T-helper 2 cell treated with Interferon-gamma antibody and Interleukin-4, amounts not matched to agents 5 μg/mL and 100 μg/mL, for 36 hours (primary cell): ENCODE measurements around the gene SRSF10.

Experiments used
- DNase-seq: peaks from one replicate; pipeline ENCODE4 v3.0.0; 2021; ENCODE audit warnings: low spot score
- H3K27ac Mint-ChIP-seq: one replicate; pipeline ENCODE4 v1.8.0; 2021; ENCODE audit warnings: mild to moderate bottlenecking, mixed read lengths
- H3K27me3 Mint-ChIP-seq: one replicate; pipeline ENCODE4 v1.8.0; 2021; ENCODE audit warnings: low read depth, mixed read lengths
- H3K36me3 Mint-ChIP-seq: one replicate; pipeline ENCODE4 v1.8.0; 2021; ENCODE audit warnings: low read depth, mixed read lengths
- H3K4me1 Mint-ChIP-seq: one replicate; pipeline ENCODE4 v1.8.0; 2021; ENCODE audit warnings: low read depth, mixed read lengths
- H3K4me3 Mint-ChIP-seq: one replicate; pipeline ENCODE4 v1.8.0; 2022; ENCODE audit warnings: mild to moderate bottlenecking, moderate library complexity, mixed read lengths
- H3K9me3 Mint-ChIP-seq: one replicate; pipeline ENCODE4 v1.8.0; 2021; ENCODE audit warnings: mixed read lengths

The SRSF10 gene

GRCh38 chr1:23923592-23924499 lies 56.3 kb downstream of the SRSF10 start:
- H3K27ac Mint-ChIP-seq: no peak overlapping the region
- H3K4me1 Mint-ChIP-seq: peaks cover 6% of the 10 kb centered on the region
- no peak for DNase-seq
- H3K4me3 Mint-ChIP-seq: no peak overlapping the region
- no peaks in the 10 kb centered on the region for H3K9me3 Mint-ChIP-seq
- H3K27me3 Mint-ChIP-seq: peaks cover 5% of the 10 kb centered on the region
- no peaks in the 10 kb centered on the region for H3K36me3 Mint-ChIP-seq

GRCh38 chr1:23922321-23922943 lies 57.7 kb downstream of the SRSF10 start:
- Mint-ChIP-seq H3K36me3 (no peaks in the 10 kb centered on the region), H3K4me3 (no peak overlapping the region), H3K4me1 (peaks cover 6% of the 10 kb centered on the region), H3K9me3 (no peaks in the 10 kb centered on the region), H3K27me3 (peaks cover 5% of the 10 kb centered on the region), H3K27ac (no peak overlapping the region)
- DNase-seq: no peak

DNA sequence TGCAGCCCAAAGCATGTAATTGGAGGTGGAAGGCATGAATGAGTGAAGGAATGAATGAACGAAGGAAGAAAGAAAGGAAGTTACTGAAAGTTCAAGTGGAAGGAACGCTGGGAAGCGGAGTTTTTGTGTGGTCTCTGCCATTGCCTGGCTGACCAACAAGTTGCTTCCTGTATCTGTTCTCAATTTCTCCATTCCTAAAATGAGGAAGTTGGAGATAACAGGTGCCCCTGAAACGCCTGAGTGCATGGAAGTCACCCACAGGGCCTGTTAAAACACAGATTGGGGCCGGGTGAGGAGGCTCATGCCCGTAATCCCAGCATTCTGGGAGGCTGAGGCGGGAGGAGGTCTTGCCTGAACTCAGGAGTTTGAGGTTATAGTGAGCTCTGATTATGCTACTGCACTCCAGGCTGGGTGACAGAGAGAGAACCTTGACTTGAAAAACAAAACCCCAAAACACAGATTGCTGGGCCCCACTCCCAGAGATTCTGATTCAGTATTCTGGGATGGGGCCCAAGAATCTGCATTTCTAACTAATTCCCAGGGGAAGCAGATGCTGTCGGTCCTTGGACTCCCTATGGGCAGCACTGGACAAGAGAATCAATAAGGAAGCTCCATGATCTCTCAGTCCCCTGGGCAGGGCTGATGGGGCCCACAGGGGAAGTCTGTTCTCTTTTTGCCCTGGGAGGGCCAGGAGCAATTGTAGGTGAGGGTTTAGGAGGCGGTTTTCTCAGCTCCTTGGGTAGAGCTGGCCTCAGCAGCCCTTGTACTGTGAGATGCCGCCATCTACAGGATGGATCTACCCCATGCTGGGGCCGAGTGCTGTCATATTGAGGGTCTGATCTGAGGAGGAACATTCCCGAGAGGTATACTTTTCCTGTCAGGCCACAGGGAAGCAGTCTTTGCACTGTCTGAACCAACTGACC lies 63.7 kb downstream of the SRSF10 start:
- Mint-ChIP-seq H3K36me3 (no peaks in the 10 kb centered on the region), H3K27me3 (no peaks in the 10 kb centered on the region), H3K4me1 (peaks cover 17% of the 10 kb centered on the region), H3K9me3 (no peaks in the 10 kb centered on the region), H3K27ac (no peak overlapping the region), H3K4me3 (no peak overlapping the region)
- peak; percentile 38 for DNase-seq

GRCh38 chr1:23915466-23915865 lies 64.7 kb downstream of the SRSF10 start:
- no peaks in the 10 kb centered on the region for H3K9me3 Mint-ChIP-seq
- no peaks in the 10 kb centered on the region for H3K27me3 Mint-ChIP-seq
- H3K27ac Mint-ChIP-seq: no peak overlapping the region
- H3K4me1 Mint-ChIP-seq: peaks cover 24% of the 10 kb centered on the region
- DNase-seq: no peak
- H3K36me3 Mint-ChIP-seq: no peaks in the 10 kb centered on the region
- no peak overlapping the region for H3K4me3 Mint-ChIP-seq

GRCh38 chr1:23914921-23915320 lies 65.2 kb downstream of the SRSF10 start:
- Mint-ChIP-seq H3K9me3 (no peaks in the 10 kb centered on the region), H3K36me3 (no peaks in the 10 kb centered on the region), H3K4me1 (peaks cover 25% of the 10 kb centered on the region), H3K27ac (no peak overlapping the region), H3K4me3 (no peak overlapping the region), H3K27me3 (no peaks in the 10 kb centered on the region)
- DNase-seq: no peak
